Endothelial cell of umbilical vein (primary cell): Measurements from ENCODE around the gene EPN1.

ENCODE experiments used
- CTCF ChIP-seq, 2 donors: IDR thresholded peaks; 1 replicate in 1 of 2; 2 replicates in 1 of 2; pipeline ENCODE4 v1.5.1; 2011; ENCODE audit warnings: low read length in 2 of 2, mild to moderate bottlenecking in 2 of 2, moderate library complexity in 2 of 2, control low read depth in 1 of 2, inconsistent platforms in 1 of 2, low read depth in 1 of 2; ENCODE audit not compliant: insufficient read depth in 1 of 2; ENCODE audit errors: extremely low read depth in 1 of 2
- EZH2 ChIP-seq: IDR thresholded peaks from 2 replicates; pipeline ENCODE4 v1.6.1; 2012; ENCODE audit warnings: borderline replicate concordance, low read depth, mild to moderate bottlenecking, moderate library complexity, low read length, inconsistent platforms; ENCODE audit not compliant: severe bottlenecking

- TF ChIP-seq CTCF (IDR thresholded peaks at IDR 0.05; ENCODE audit: extremely low read depth in 1 of 2, insufficient read depth in 1 of 2, low read depth in 1 of 2, low read length in 2 of 2) (no peak), EZH2 (no peak)
Observed at GRCh38 chr19:55673465-55673864, 1.6 kb upstream of the EPN1 start.
